OCI-LY7 (cell line): ENCODE measurements around the gene CFAP54.

Source experiments
- EZH2phosphoT487 ChIP-seq: fragments of 200-600 bp; sonication (generic); IDR thresholded peaks from 2 replicates; pipeline ENCODE4 v1.6.1; 2018; ENCODE audit warnings: low read depth, borderline replicate concordance, mild to moderate bottlenecking, mixed run types, antibody characterized with exemption, low read length, moderate library complexity, mixed read lengths
- TF ChIP-seq, protein P1 (sequence below): fragments of 200-600 bp; sonication (generic); conservative IDR thresholded peaks from 2 replicates; pipeline ENCODE4 v1.5.1; 2014; ENCODE audit warnings: mild to moderate bottlenecking, antibody characterized with exemption, low read length, moderate library complexity, mixed read lengths

DNA sequence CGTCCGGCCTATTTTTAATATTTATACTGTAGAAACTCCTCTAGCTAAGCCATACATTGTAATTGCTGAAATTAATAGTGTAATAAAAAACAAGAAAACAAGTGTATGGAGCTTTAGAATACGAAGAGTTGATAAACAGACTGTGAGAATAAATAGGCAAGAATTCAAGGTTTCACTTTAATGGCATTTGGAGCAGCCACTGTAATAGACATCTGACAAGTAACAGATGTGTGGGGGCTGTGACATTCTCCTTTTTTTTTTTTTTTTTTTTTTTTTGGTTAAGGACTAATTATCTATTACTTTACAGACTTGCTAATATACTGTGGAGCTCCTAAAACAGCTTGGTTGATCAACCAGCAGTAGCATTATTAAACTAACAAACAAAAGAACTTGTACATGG lies 42.1 kb upstream of the CFAP54 start:
- TF ChIP-seq, protein P1, sequence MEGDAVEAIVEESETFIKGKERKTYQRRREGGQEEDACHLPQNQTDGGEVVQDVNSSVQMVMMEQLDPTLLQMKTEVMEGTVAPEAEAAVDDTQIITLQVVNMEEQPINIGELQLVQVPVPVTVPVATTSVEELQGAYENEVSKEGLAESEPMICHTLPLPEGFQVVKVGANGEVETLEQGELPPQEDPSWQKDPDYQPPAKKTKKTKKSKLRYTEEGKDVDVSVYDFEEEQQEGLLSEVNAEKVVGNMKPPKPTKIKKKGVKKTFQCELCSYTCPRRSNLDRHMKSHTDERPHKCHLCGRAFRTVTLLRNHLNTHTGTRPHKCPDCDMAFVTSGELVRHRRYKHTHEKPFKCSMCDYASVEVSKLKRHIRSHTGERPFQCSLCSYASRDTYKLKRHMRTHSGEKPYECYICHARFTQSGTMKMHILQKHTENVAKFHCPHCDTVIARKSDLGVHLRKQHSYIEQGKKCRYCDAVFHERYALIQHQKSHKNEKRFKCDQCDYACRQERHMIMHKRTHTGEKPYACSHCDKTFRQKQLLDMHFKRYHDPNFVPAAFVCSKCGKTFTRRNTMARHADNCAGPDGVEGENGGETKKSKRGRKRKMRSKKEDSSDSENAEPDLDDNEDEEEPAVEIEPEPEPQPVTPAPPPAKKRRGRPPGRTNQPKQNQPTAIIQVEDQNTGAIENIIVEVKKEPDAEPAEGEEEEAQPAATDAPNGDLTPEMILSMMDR: no peak
- no peak for TF ChIP-seq EZH2phosphoT487
